Liver (tissue), 9 donors: ENCODE data around the gene KIF4A. TPM values are rescaled to one million over a fixed set of nuclear protein-coding genes. Genes with fewer than 3 reads are reported as not detected.

Experiments
- DNase-seq: peaks from one replicate; pipeline ENCODE4 v3.0.0-alpha.2; 2017; ENCODE audit warnings: low spot score
- H3K27ac ChIP-seq, 2 donors: one replicate each; pipeline ENCODE4 v1.7.0; 2013; ENCODE audit warnings: inconsistent platforms in 2 of 2, low read length in 2 of 2, control low read depth in 1 of 2, low read depth in 1 of 2, mild to moderate bottlenecking in 1 of 2
- H3K27me3 ChIP-seq, 4 donors: one replicate each; pipeline versions ENCODE4 v1.6.1 to v1.7.0; 2013; ENCODE audit warnings: low read length in 3 of 4, inconsistent platforms in 1 of 4, mild to moderate bottlenecking in 1 of 4, moderate library complexity in 1 of 4; ENCODE audit not compliant: control insufficient read depth in 4 of 4, insufficient read depth in 4 of 4
- H3K36me3 ChIP-seq, 4 donors: one replicate each; pipeline versions ENCODE4 v1.6.1 to v1.7.0; 2013; ENCODE audit warnings: low read length in 3 of 4, mild to moderate bottlenecking in 3 of 4, low read depth in 1 of 4, moderate library complexity in 1 of 4; ENCODE audit not compliant: control insufficient read depth in 4 of 4, insufficient read depth in 3 of 4
- H3K4me1 ChIP-seq, 4 donors: one replicate each; pipeline versions ENCODE4 v1.6.1 to v1.7.0; 2013; ENCODE audit warnings: low read length in 3 of 4, mild to moderate bottlenecking in 3 of 4, moderate library complexity in 1 of 4; ENCODE audit not compliant: control insufficient read depth in 4 of 4, insufficient read depth in 4 of 4
- H3K4me3 ChIP-seq, 3 donors: one replicate each; pipeline versions ENCODE4 v1.6.1 to v1.7.0; 2013; ENCODE audit warnings: low read length in 3 of 3, control low read depth in 1 of 3, low read depth in 1 of 3, mild to moderate bottlenecking in 1 of 3
- H3K9ac ChIP-seq, 2 donors: one replicate each; pipeline ENCODE4 v1.7.0; 2013; ENCODE audit warnings: low read length in 2 of 2, mild to moderate bottlenecking in 2 of 2, moderate library complexity in 2 of 2, control low read depth in 1 of 2, low read depth in 1 of 2
- H3K9me3 ChIP-seq, 4 donors: one replicate each; pipeline versions ENCODE4 v1.6.1 to v1.7.0; 2013; ENCODE audit warnings: low read length in 3 of 4; ENCODE audit not compliant: control insufficient read depth in 4 of 4
- EGR1 ChIP-seq, 2 donors: IDR thresholded peaks; 2 replicates each; pipeline ENCODE4 v1.6.1; 2016 to 2018; ENCODE audit warnings: antibody characterized with exemption in 2 of 2, low read depth in 2 of 2
- FOXA1 ChIP-seq: IDR thresholded peaks from 2 replicates; pipeline ENCODE4 v1.6.1; 2016; ENCODE audit warnings: antibody characterized with exemption
- FOXA2 ChIP-seq: IDR thresholded peaks from 2 replicates; pipeline ENCODE4 v1.6.1; 2016; ENCODE audit warnings: antibody characterized with exemption
- GABPA ChIP-seq, 2 donors: IDR thresholded peaks in 1 of 2; conservative IDR thresholded peaks in 1 of 2; 2 replicates each; pipeline ENCODE4 v1.6.1; 2016; ENCODE audit warnings: antibody characterized with exemption in 2 of 2, mild to moderate bottlenecking in 1 of 2, moderate library complexity in 1 of 2
- HNF4A ChIP-seq, 2 donors: conservative IDR thresholded peaks; 2 replicates each; pipeline ENCODE4 v1.6.1; 2016; ENCODE audit warnings: antibody characterized with exemption in 2 of 2, mild to moderate bottlenecking in 2 of 2
- HNF4G ChIP-seq: IDR thresholded peaks from 2 replicates; pipeline ENCODE4 v1.6.1; 2016; ENCODE audit warnings: antibody characterized with exemption
- JUND ChIP-seq, 2 donors: IDR thresholded peaks; 2 replicates each; pipeline ENCODE4 v1.6.1; 2016; ENCODE audit warnings: antibody characterized with exemption in 2 of 2
- NR2F2 ChIP-seq: IDR thresholded peaks from 2 replicates; pipeline ENCODE4 v1.6.1; 2016; ENCODE audit warnings: antibody characterized with exemption
- RAD21 ChIP-seq, 2 donors: IDR thresholded peaks; 2 replicates each; pipeline ENCODE4 v1.6.1; 2016; ENCODE audit warnings: antibody characterized with exemption in 2 of 2, mild to moderate bottlenecking in 2 of 2
- RXRA ChIP-seq, 2 donors: IDR thresholded peaks; 2 replicates each; pipeline ENCODE4 v1.6.1; 2017 to 2018; ENCODE audit warnings: antibody characterized with exemption in 2 of 2, mild to moderate bottlenecking in 1 of 2
- SP1 ChIP-seq: IDR thresholded peaks from 2 replicates; pipeline ENCODE4 v1.6.1; 2018; ENCODE audit warnings: antibody characterized with exemption, mild to moderate bottlenecking
- TAF1 ChIP-seq: conservative IDR thresholded peaks from 2 replicates; pipeline ENCODE4 v1.6.1; 2016; ENCODE audit warnings: antibody characterized with exemption, mild to moderate bottlenecking
- YY1 ChIP-seq: IDR thresholded peaks from 2 replicates; pipeline ENCODE4 v1.6.1; 2016; ENCODE audit warnings: antibody characterized with exemption, mild to moderate bottlenecking
- WGBS: extraction: QIAGEN DNeasy Blood & Tissue Kit; methylation state at CpG from one replicate; pipeline ENCODE4 v1.1.7; 2013; 5-methylcytosine and 5-hydroxymethylcytosine counted together
- polyA plus RNA-seq, 2 donors: library from polyadenylated mRNA; stranded (reverse) in 1 of 2; unstranded in 1 of 2; fragments of 200-250 nt in 1 of 2; fragments of >200 nt in 1 of 2; fragmentation: Nextera tagmentation in 1 of 2; extraction: Ambion mirVana in 1 of 2; gene quantifications; one replicate each; pipeline versions ENCODE4 v1.2.1 to v1.2.3, GENCODE V29; 2013 to 2015
- total RNA-seq, 2 donors: library from RNA; depleted of rRNA; stranded (reverse); fragments of >200 nt; gene quantifications; one replicate each; pipeline ENCODE4 v1.2.3, GENCODE V29; 2014
- TF ChIP-seq, protein P1 (sequence below): IDR thresholded peaks from 2 replicates; pipeline ENCODE4 v1.6.1; 2016; ENCODE audit warnings: antibody characterized with exemption
- TF ChIP-seq, protein P2 (sequence below): fragments of 150-350 bp; IDR thresholded peaks from 2 replicates; pipeline ENCODE4 v1.5.1; 2017; ENCODE audit warnings: improper control_type of control experiment, low read depth, low read length; ENCODE audit not compliant: missing input control
- TF ChIP-seq, protein P3 (sequence below): IDR thresholded peaks from 2 replicates; pipeline ENCODE4 v1.6.1; 2016; ENCODE audit warnings: antibody characterized with exemption
- TF ChIP-seq, protein P4 (sequence below): IDR thresholded peaks from 2 replicates; pipeline ENCODE4 v1.6.1; 2016; ENCODE audit warnings: antibody characterized with exemption
- TF ChIP-seq, protein P5 (sequence below): IDR thresholded peaks from 2 replicates; pipeline ENCODE4 v1.6.1; 2016; ENCODE audit warnings: antibody characterized with exemption, mild to moderate bottlenecking
- donor health status: healthy.
- donor health status: healthy.
- donor health status: healthy.
- donor health status: healthy.
- donor health status: healthy.

The KIF4A gene
- total and polyA plus RNA-seq, 4 donors: under 0.01 to 17.3 (median 0.50) TPM

DNA sequence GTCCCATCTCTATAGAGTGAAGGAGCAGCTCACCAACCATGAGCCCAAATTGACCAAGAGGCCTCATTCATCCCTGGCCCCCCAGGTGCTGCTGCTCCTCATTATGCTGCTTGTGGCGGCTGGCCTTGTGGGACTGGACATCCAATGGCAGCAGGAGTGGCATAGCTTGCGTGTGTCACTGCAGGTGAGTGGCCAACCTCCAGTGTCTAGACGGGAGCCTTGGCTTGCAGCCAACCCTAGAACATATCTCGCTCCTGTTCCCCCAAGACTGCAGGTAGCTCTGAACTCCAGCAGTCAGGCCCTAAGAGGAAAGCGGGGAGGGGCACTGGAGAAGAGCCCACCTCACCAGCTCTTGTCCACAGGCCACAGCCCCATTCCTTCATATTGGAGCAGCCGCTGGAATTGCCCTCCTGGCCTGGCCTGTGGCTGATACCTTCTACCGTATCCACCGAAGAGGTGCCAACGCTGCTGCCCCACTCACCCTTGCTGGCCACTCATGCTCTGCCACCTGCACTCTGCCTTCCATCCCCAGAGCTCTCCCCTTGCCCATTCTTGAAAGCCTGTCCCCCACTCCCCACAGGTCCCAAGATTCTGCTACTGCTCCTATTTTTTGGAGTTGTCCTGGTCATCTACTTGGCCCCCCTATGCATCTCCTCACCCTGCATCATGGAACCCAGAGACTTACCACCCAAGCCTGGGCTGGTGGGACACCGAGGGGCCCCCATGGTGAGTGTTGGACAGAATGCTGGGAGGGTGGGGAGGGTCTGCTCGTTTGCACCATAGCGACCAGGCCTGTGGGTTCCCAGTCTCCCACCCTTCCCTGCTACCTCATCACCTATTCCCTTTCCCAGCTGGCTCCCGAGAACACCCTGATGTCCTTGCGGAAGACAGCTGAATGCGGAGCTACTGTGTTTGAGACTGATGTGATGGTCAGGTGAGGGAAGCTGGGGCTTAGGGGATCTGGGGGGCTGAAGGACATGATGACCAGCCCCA is 136.7 kb downstream of the KIF4A start (continued):
- no peak for TF ChIP-seq SP1
- TF ChIP-seq EGR1 (IDR thresholded peaks at IDR 0.05; ENCODE audit: low read depth in 2 of 2): no peak
- TF ChIP-seq, protein P1, sequence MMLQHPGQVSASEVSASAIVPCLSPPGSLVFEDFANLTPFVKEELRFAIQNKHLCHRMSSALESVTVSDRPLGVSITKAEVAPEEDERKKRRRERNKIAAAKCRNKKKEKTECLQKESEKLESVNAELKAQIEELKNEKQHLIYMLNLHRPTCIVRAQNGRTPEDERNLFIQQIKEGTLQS: no peak
- TF ChIP-seq FOXA2: no peak
- TF ChIP-seq, protein P2, sequence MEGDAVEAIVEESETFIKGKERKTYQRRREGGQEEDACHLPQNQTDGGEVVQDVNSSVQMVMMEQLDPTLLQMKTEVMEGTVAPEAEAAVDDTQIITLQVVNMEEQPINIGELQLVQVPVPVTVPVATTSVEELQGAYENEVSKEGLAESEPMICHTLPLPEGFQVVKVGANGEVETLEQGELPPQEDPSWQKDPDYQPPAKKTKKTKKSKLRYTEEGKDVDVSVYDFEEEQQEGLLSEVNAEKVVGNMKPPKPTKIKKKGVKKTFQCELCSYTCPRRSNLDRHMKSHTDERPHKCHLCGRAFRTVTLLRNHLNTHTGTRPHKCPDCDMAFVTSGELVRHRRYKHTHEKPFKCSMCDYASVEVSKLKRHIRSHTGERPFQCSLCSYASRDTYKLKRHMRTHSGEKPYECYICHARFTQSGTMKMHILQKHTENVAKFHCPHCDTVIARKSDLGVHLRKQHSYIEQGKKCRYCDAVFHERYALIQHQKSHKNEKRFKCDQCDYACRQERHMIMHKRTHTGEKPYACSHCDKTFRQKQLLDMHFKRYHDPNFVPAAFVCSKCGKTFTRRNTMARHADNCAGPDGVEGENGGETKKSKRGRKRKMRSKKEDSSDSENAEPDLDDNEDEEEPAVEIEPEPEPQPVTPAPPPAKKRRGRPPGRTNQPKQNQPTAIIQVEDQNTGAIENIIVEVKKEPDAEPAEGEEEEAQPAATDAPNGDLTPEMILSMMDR: no peak
- no peak for TF ChIP-seq RAD21 (IDR thresholded peaks at IDR 0.05)
- TF ChIP-seq FOXA1: no peak
- no peak for TF ChIP-seq HNF4G

DNA sequence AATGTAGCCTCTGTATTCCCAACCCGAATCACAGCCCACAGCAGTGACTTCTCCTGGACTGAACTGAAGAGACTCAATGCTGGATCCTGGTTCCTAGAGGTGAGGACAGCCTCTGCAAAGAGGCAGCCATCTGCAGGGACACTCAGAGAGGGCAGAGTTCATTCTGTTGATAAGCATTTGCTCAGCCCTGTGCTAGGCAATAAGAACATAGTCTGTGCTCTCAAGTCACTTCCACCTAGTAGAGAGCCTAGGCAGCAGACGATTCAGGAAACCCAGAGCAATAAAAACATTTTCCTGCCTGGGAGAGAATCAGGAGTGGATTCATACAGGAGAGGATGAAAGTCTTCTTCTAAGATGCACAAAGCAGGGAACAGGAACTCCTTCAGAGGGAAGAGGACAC is 137.5 kb downstream of the KIF4A start:
- no peaks in the 10 kb centered on the region for H3K4me1 ChIP-seq
- H3K27ac ChIP-seq: no peak overlapping the region
- H3K9me3 ChIP-seq: no peaks in the 10 kb centered on the region
- TF ChIP-seq, protein P1: no peak
- no peak for TF ChIP-seq NR2F2
- TF ChIP-seq RXRA (IDR thresholded peaks at IDR 0.05): no peak
- TF ChIP-seq YY1: no peak
- no peak for TF ChIP-seq HNF4A (conservative IDR thresholded peaks at IDR 0.05)
- no peak for TF ChIP-seq JUND (IDR thresholded peaks at IDR 0.05)
- TF ChIP-seq, protein P3, sequence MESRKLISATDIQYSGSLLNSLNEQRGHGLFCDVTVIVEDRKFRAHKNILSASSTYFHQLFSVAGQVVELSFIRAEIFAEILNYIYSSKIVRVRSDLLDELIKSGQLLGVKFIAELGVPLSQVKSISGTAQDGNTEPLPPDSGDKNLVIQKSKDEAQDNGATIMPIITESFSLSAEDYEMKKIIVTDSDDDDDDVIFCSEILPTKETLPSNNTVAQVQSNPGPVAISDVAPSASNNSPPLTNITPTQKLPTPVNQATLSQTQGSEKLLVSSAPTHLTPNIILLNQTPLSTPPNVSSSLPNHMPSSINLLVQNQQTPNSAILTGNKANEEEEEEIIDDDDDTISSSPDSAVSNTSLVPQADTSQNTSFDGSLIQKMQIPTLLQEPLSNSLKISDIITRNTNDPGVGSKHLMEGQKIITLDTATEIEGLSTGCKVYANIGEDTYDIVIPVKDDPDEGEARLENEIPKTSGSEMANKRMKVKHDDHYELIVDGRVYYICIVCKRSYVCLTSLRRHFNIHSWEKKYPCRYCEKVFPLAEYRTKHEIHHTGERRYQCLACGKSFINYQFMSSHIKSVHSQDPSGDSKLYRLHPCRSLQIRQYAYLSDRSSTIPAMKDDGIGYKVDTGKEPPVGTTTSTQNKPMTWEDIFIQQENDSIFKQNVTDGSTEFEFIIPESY: no peak
- TF ChIP-seq FOXA2: no peak
- TF ChIP-seq, protein P2: no peak
- no peak for TF ChIP-seq GABPA (IDR thresholded peaks at IDR 0.05 in 1 of 2, conservative IDR thresholded peaks at IDR 0.05 in 1 of 2)
- TF ChIP-seq TAF1: no peak
- TF ChIP-seq EGR1 (IDR thresholded peaks at IDR 0.05; ENCODE audit: low read depth in 2 of 2): no peak
- no peak for TF ChIP-seq SP1
- no peak for TF ChIP-seq FOXA1
- TF ChIP-seq RAD21 (IDR thresholded peaks at IDR 0.05): no peak
- TF ChIP-seq, protein P4, sequence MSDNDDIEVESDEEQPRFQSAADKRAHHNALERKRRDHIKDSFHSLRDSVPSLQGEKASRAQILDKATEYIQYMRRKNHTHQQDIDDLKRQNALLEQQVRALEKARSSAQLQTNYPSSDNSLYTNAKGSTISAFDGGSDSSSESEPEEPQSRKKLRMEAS: no peak
- TF ChIP-seq, protein P5, sequence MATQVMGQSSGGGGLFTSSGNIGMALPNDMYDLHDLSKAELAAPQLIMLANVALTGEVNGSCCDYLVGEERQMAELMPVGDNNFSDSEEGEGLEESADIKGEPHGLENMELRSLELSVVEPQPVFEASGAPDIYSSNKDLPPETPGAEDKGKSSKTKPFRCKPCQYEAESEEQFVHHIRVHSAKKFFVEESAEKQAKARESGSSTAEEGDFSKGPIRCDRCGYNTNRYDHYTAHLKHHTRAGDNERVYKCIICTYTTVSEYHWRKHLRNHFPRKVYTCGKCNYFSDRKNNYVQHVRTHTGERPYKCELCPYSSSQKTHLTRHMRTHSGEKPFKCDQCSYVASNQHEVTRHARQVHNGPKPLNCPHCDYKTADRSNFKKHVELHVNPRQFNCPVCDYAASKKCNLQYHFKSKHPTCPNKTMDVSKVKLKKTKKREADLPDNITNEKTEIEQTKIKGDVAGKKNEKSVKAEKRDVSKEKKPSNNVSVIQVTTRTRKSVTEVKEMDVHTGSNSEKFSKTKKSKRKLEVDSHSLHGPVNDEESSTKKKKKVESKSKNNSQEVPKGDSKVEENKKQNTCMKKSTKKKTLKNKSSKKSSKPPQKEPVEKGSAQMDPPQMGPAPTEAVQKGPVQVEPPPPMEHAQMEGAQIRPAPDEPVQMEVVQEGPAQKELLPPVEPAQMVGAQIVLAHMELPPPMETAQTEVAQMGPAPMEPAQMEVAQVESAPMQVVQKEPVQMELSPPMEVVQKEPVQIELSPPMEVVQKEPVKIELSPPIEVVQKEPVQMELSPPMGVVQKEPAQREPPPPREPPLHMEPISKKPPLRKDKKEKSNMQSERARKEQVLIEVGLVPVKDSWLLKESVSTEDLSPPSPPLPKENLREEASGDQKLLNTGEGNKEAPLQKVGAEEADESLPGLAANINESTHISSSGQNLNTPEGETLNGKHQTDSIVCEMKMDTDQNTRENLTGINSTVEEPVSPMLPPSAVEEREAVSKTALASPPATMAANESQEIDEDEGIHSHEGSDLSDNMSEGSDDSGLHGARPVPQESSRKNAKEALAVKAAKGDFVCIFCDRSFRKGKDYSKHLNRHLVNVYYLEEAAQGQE: no peak
- no peak for TF ChIP-seq HNF4G
- H3K36me3 ChIP-seq: no peaks in the 10 kb centered on the region
- no peak overlapping the region for H3K9ac ChIP-seq
- H3K4me3 ChIP-seq: no peak overlapping the region
- no peak for DNase-seq
- no peaks in the 10 kb centered on the region for H3K27me3 ChIP-seq
- 82% methylated on average over 2 of the region's 2 CpGs for WGBS
